Smooth muscle cell (in vitro differentiated cells): Measurements from ENCODE around the gene VILL. TPM values are rescaled to one million over a fixed set of nuclear protein-coding genes. Genes with fewer than 3 reads are reported as not detected.

Experiments used
- DNase-seq: peaks from one replicate; lab custom pipeline; 2025; ENCODE audit not compliant: unreplicated experiment; lab: John Stamatoyannopoulos, UW
- H2AFZ ChIP-seq: fragments of 200-600 bp; sonication (generic); 2 replicates; pipeline ENCODE4 v1.6.0; 2016; ENCODE audit warnings: antibody characterized with exemption, low read depth, mild to moderate bottlenecking
- H3F3A ChIP-seq: fragments of 200-600 bp; sonication (generic); 2 replicates; pipeline ENCODE4 v1.6.0; 2017; ENCODE audit warnings: antibody characterized with exemption, low read depth
- H3K27ac ChIP-seq: fragments of 200-600 bp; sonication (generic); 2 replicates; pipeline ENCODE4 v1.5.1; 2016; ENCODE audit warnings: low read depth, mild to moderate bottlenecking
- H3K27me3 ChIP-seq: fragments of 200-600 bp; sonication (generic); 2 replicates; pipeline ENCODE4 v1.6.1; 2016; ENCODE audit warnings: low read depth, mild to moderate bottlenecking
- H3K36me3 ChIP-seq: fragments of 200-600 bp; sonication (generic); 2 replicates; pipeline ENCODE4 v1.5.1; 2016; ENCODE audit warnings: low read depth
- H3K4me1 ChIP-seq: fragments of 200-600 bp; sonication (generic); 2 replicates; pipeline ENCODE4 v1.5.1; 2016; ENCODE audit warnings: low read depth
- H3K4me2 ChIP-seq: fragments of 200-600 bp; sonication (generic); 2 replicates; pipeline ENCODE4 v1.6.0; 2016; ENCODE audit warnings: mild to moderate bottlenecking
- H3K4me3 ChIP-seq: fragments of 200-600 bp; sonication (generic); 2 replicates; pipeline ENCODE4 v1.5.1; 2016; ENCODE audit warnings: mild to moderate bottlenecking
- H3K79me2 ChIP-seq: fragments of 200-600 bp; sonication (generic); 2 replicates; pipeline ENCODE4 v1.6.0; 2016; ENCODE audit warnings: low read depth, mild to moderate bottlenecking
- H3K9ac ChIP-seq: fragments of 200-600 bp; sonication (generic); 2 replicates; pipeline ENCODE4 v1.6.0; 2016; ENCODE audit warnings: low read depth
- H3K9me3 ChIP-seq: fragments of 200-600 bp; sonication (generic); replicated peaks from 2 replicates; pipeline ENCODE4 v1.5.1; 2016; ENCODE audit warnings: low read depth
- H4K20me1 ChIP-seq: fragments of 200-600 bp; sonication (generic); 2 replicates; pipeline ENCODE4 v1.6.0; 2016; ENCODE audit warnings: low read depth
- CTCF ChIP-seq: fragments of 200-600 bp; sonication (generic); IDR thresholded peaks from 2 replicates; pipeline ENCODE4 v1.5.1; 2017; ENCODE audit warnings: borderline replicate concordance, mild to moderate bottlenecking, antibody characterized with exemption; ENCODE audit not compliant: insufficient read depth, poor library complexity, severe bottlenecking
- WGBS: methylation state at CpG from one replicate; pipeline ENCODE4 v1.1.7; 2016; ENCODE audit warnings: low lambda C conversion rate; 5-methylcytosine and 5-hydroxymethylcytosine counted together
- polyA plus RNA-seq: library from polyadenylated mRNA; unstranded; fragments of >200 nt; fragmentation: Nextera tagmentation; extraction: Ambion mirVana; gene quantifications from 2 replicates; pipeline ENCODE4 v1.2.1, GENCODE V29; 2016
- total RNA-seq: library from RNA; depleted of rRNA; stranded (reverse); fragments of >200 nt; gene quantifications from 2 replicates; pipeline ENCODE4 v1.2.3, GENCODE V29; 2014

Gene VILL
- total and polyA plus RNA-seq, 2 experiments from 2014 or later = 2.3 to 3.4 TPM

- no peak for DNase-seq
- Histone ChIP-seq H3K4me3 (no peak overlapping the region), H3K27me3 (no peaks in the 10 kb centered on the region), H3K79me2 (no peaks in the 10 kb centered on the region), H3K4me1 (no peaks in the 10 kb centered on the region), H3K27ac (no peak overlapping the region), H3K9ac (no peak overlapping the region), H2AFZ (no peak overlapping the region), H4K20me1 (no peaks in the 10 kb centered on the region), H3F3A (peaks cover 3% of the 10 kb centered on the region), H3K9me3 (no peaks in the 10 kb centered on the region), H3K4me2 (no peak overlapping the region), H3K36me3 (no peaks in the 10 kb centered on the region)
- WGBS = 83% methylated on average over 14 of the region's 14 CpGs
- TF ChIP-seq CTCF = peak; percentile 49
Observed at GRCh38 chr3:38004415-38005075, 14.0 kb downstream of the VILL start.

GRCh38 chr3:38005076-38006020 lies 14.8 kb downstream of the VILL start:
- Histone ChIP-seq H3K27ac (no peak overlapping the region), H3K4me3 (no peak overlapping the region), H3K4me2 (no peak overlapping the region), H3K9me3 (no peaks in the 10 kb centered on the region), H2AFZ (no peak overlapping the region), H3F3A (peaks cover 3% of the 10 kb centered on the region), H3K79me2 (no peaks in the 10 kb centered on the region), H3K4me1 (no peaks in the 10 kb centered on the region), H3K27me3 (no peaks in the 10 kb centered on the region), H3K36me3 (no peaks in the 10 kb centered on the region), H3K9ac (no peak overlapping the region), H4K20me1 (no peaks in the 10 kb centered on the region)
- no peak for TF ChIP-seq CTCF
- 82% methylated on average over 15 of the region's 15 CpGs for WGBS
- DNase-seq = no peak

GRCh38 chr3:38006031-38006430 lies 15.4 kb downstream of the VILL start:
- no peak for DNase-seq
- H3K4me1 ChIP-seq = no peaks in the 10 kb centered on the region
- H3K27ac ChIP-seq = no peak overlapping the region
- H3K36me3 ChIP-seq = no peaks in the 10 kb centered on the region
- 90% methylated on average over 5 of the region's 5 CpGs for WGBS
- H3F3A ChIP-seq = peaks cover 3% of the 10 kb centered on the region
- H3K9ac ChIP-seq = no peak overlapping the region
- H3K9me3 ChIP-seq = no peaks in the 10 kb centered on the region
- no peak for TF ChIP-seq CTCF
- H2AFZ ChIP-seq = no peak overlapping the region
- no peaks in the 10 kb centered on the region for H4K20me1 ChIP-seq
- no peak overlapping the region for H3K4me3 ChIP-seq
- no peaks in the 10 kb centered on the region for H3K27me3 ChIP-seq
- no peaks in the 10 kb centered on the region for H3K79me2 ChIP-seq
- no peak overlapping the region for H3K4me2 ChIP-seq
